Left lung (tissue), 10 donors: ENCODE results near the gene SPECC1L. TPM values are rescaled to one million over a fixed set of nuclear protein-coding genes. Genes with fewer than 3 reads are reported as not detected.
"Not testable (repeated sequence)": the region's sequence is repeated elsewhere in the genome, so short reads cannot be mapped to it uniquely, and the experiment has no call there.

Experiments used
- ATAC-seq: fragments of 200-7000 bp; cut with Tn5 transposase; one replicate; pipeline ENCODE4 v1.9.1; 2020; ENCODE audit warnings: moderate library complexity
- DNase-seq, 4 donors: peaks; one replicate each; pipeline ENCODE4 v3.0.0-alpha.2; 2013 to 2020
- H3K27ac ChIP-seq, 2 donors: fragments of 200-600 bp; sonication (generic) in 1 of 2; one replicate each; pipeline versions ENCODE4 v1.5.0 to v1.8.0; 2020 to 2021
- H3K27me3 ChIP-seq, 2 donors: fragments of 200-600 bp; sonication (generic) in 1 of 2; one replicate each; pipeline versions ENCODE4 v1.5.0 to v1.8.0; 2020 to 2021
- H3K36me3 ChIP-seq, 2 donors: fragments of 200-600 bp; sonication (generic) in 1 of 2; one replicate each; pipeline versions ENCODE4 v1.5.0 to v1.8.0; 2020 to 2021
- H3K4me1 ChIP-seq, 2 donors: fragments of 200-600 bp; one replicate each; pipeline ENCODE4 v1.8.0; 2021
- H3K4me3 ChIP-seq, 2 donors: fragments of 200-600 bp; sonication (generic) in 1 of 2; one replicate each; pipeline versions ENCODE4 v1.5.0 to v1.8.0; 2020 to 2021; ENCODE audit warnings: mild to moderate bottlenecking in 1 of 2
- H3K9me3 ChIP-seq, 2 donors: fragments of 200-600 bp; sonication (generic) in 1 of 2; one replicate each; pipeline versions ENCODE4 v1.5.0 to v1.8.0; 2020 to 2021
- CTCF ChIP-seq, 2 donors: fragments of 200-600 bp; sonication (generic) in 1 of 2; IDR thresholded peaks; one replicate each; pipeline versions ENCODE4 v1.5.0 to v1.8.0; 2021; ENCODE audit warnings: antibody characterized with exemption in 2 of 2
- intact Hi-C, 2 donors: fragments of 100-400 bp; cut with DNase I; formaldehyde crosslinking; loops; one replicate each; pipeline versions ENCODE4 v1.11.2 to v1.14.2; 2022
- polyA plus RNA-seq, 6 donors: library from polyadenylated mRNA; unstranded; fragments of 120-200 nt; gene quantifications; one replicate each; pipeline ENCODE4 v1.2.1, GENCODE V29; 2013; ENCODE audit not compliant: insufficient read length in 6 of 6
- total RNA-seq, 2 donors: library from RNA; stranded (reverse); fragmentation: NEBNext Ultra II Directional; extraction: Animal tissue kit (Norgen Biotek cat#: 25700); gene quantifications; one replicate each; pipeline ENCODE4 v1.2.1, GENCODE V29; 2021
- donor health status: DM: no; HTN: yes; CAD: no.
- donor health status: DM: no; HTN: no; CAD: no.

The SPECC1L gene
- total and polyA plus RNA-seq, 8 donors, result 70.9 to 94.4 (median 80.9) TPM

DNA sequence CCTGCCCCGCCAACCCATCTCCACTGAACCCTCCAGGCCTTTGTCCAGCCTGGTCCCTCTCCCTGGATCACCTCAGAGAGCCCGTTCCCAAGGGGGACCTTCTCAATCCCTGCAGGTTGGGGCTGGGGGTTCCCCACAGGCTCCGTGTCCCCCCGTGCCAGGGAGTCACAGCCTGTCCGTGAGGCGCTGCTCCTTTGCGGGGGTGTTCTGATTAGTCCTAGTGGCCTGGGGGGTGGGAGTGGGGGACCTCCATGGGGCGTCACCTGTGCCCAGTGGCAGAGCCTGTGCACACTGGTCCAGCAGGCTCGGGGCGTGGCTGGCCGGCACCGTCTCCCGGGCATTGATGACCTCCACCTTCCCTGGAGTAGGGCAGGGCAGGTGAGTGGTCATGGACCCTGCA is 37.4 kb upstream of the SPECC1L start:
- intact Hi-C loops, result no loop called here
- TF ChIP-seq CTCF (IDR thresholded peaks at IDR 0.05), result no peak
- Histone ChIP-seq H3K27me3 (no peaks in the 10 kb centered on the region), H3K9me3 (no peaks in the 10 kb centered on the region), H3K36me3 (no peaks in the 10 kb centered on the region), H3K4me1 (peaks cover 0 to 5% of the 10 kb centered on the region in 2 donors), H3K27ac (no peak overlapping the region), H3K4me3 (no peak overlapping the region)
- no peak for ATAC-seq
- DNase-seq, result peak in 1 of 4 donors; percentile 59

GRCh38 chr22:24233816-24234215 is 36.8 kb upstream of the SPECC1L start:
- no peak overlapping the region for H3K27ac ChIP-seq
- no peak for TF ChIP-seq CTCF (IDR thresholded peaks at IDR 0.05)
- ATAC-seq, result no peak
- peak in 1 of 4 donors; percentile 53 for DNase-seq
- intact Hi-C loops, result no loop called here
- H3K36me3 ChIP-seq, result no peaks in the 10 kb centered on the region
- peaks cover 0 to 5% of the 10 kb centered on the region in 2 donors for H3K4me1 ChIP-seq
- H3K9me3 ChIP-seq, result no peaks in the 10 kb centered on the region
- H3K4me3 ChIP-seq, result no peak overlapping the region
- H3K27me3 ChIP-seq, result no peaks in the 10 kb centered on the region

DNA sequence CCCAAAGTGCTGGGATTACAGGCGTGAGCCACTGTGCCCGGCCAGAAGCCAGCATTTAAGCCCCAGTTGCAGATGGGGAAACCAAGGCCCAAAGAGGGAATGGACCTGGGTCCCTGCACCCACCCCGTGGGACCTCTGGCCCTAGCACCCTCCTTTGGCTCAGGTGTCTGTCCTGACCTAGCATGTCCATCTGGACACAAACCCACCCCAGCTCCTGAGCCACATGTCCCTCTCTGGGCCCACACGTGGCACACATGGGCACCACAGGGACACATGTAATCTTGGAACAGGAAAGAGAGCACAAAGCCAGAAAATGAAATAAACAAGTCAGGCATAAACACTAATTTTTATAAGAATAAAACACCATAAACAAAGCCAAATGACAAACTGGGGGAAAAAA is 35.3 kb upstream of the SPECC1L start:
- DNase-seq, result peak in 1 of 4 donors; percentile 34
- intact Hi-C loops, result no loop called here
- no peak for TF ChIP-seq CTCF (IDR thresholded peaks at IDR 0.05)
- Histone ChIP-seq H3K9me3 (no peaks in the 10 kb centered on the region), H3K36me3 (no peaks in the 10 kb centered on the region), H3K27ac (no peak overlapping the region), H3K27me3 (no peaks in the 10 kb centered on the region), H3K4me1 (peaks cover 0 to 5% of the 10 kb centered on the region in 2 donors), H3K4me3 (no peak overlapping the region)
- no peak for ATAC-seq

DNA sequence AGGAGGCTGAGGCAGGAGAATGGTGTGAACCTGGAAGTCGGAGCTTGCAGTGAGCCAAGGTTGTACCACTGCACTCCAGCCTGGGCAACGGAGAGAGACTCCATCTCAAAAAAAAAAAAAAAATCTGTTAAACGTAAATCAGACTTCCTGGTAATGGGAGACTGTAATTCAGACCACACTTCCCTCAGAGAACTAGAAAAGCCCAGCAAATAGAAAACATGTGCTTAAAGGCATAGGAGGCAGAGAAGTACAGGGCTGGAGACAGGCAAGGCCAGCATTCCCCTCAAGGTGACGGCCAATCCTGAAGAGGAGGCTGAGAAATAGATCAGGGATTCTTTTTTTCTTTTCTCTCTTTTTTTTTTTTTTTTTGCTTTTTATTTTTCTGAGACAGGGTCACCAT is 34.0 kb upstream of the SPECC1L start:
- no peak for TF ChIP-seq CTCF (IDR thresholded peaks at IDR 0.05)
- intact Hi-C loops, result no loop called here
- Histone ChIP-seq H3K27ac (no peak overlapping the region), H3K9me3 (no peaks in the 10 kb centered on the region), H3K36me3 (no peaks in the 10 kb centered on the region), H3K4me3 (no peak overlapping the region), H3K4me1 (peaks cover 0 to 5% of the 10 kb centered on the region in 2 donors), H3K27me3 (no peaks in the 10 kb centered on the region)
- no peak for DNase-seq
- no peak for ATAC-seq

DNA sequence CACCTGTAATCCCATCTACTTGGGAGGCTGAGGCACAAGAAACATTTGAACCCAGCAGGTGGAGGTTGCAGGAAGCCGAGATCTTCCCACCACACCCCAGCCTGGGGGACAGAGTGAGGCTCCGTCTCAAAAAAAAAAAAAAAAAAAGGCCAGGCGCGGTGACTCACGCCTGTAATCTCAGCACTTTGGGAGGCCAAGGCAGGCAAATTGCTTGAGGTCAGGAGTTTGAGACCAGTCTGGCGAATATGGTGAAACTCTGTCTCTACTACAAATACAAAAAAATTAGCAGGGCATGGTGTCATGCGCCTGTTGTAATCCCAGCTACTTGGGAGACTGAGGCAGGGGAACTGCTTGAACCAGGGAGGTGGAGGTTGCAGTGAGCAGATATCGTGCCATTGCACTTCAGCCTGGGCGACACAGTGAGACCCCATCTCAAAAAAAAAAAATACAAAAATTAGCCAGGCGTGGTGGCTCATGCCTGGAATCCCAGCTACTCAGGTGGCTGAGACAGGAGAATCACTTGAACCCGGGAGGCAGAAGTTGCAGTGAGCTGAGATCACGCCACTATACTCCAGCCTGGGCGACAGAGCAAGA is 32.4 kb upstream of the SPECC1L start:
- intact Hi-C loops, ATAC-seq, H3K27me3 ChIP-seq, H3K9me3 ChIP-seq, H3K27ac ChIP-seq, DNase-seq, H3K36me3 ChIP-seq, H3K4me3 ChIP-seq: not testable (repeated sequence)
- peaks cover 10 to 19% of the 10 kb centered on the region in 2 donors for H3K4me1 ChIP-seq

- no peak for TF ChIP-seq CTCF (IDR thresholded peaks at IDR 0.05)
- peaks cover 21 to 32% of the 10 kb centered on the region in 2 donors for H3K4me1 ChIP-seq
- intact Hi-C loops, result no loop called here
These were observed 30.2 kb upstream of the SPECC1L start for GRCh38 chr22:24240381-24240780.

GRCh38 chr22:24240985-24241692 is 29.5 kb upstream of the SPECC1L start:
- H3K36me3 ChIP-seq, ATAC-seq, H3K27me3 ChIP-seq, DNase-seq, H3K27ac ChIP-seq, intact Hi-C loops, H3K9me3 ChIP-seq, H3K4me3 ChIP-seq: not testable (repeated sequence)
- H3K4me1 ChIP-seq, result peaks cover 29 to 38% of the 10 kb centered on the region in 2 donors

More at GRCh38 chr22:24240381-24240780, 30.2 kb upstream of the SPECC1L start:
- DNase-seq (no peak), ATAC-seq (no peak)
- H3K27ac ChIP-seq, result no peak overlapping the region
- H3K9me3 ChIP-seq, result no peaks in the 10 kb centered on the region
- no peak overlapping the region for H3K4me3 ChIP-seq
- H3K27me3 ChIP-seq, result no peaks in the 10 kb centered on the region
- no peaks in the 10 kb centered on the region for H3K36me3 ChIP-seq

- H3K4me3 ChIP-seq, H3K27me3 ChIP-seq, H3K9me3 ChIP-seq, intact Hi-C loops, ATAC-seq, H3K36me3 ChIP-seq: not testable (repeated sequence)
- Histone ChIP-seq H3K27ac (peak overlapping the region in 1 of 2 donors; percentile 51), H3K4me1 (peaks cover 46 to 53% of the 10 kb centered on the region in 2 donors)
- DNase-seq, result peak in 1 of 4 donors; percentile 75
These were observed 27.2 kb upstream of the SPECC1L start for GRCh38 chr22:24243417-24243816.
